ENCODE measurements around the gene TCAP.
"Not testable (repeated sequence)": the region's sequence is repeated elsewhere in the genome, so short reads cannot be mapped to it uniquely, and the experiment has no call there.

TCAP gene

GRCh38 chr17:39706921-39707337 is 41.8 kb downstream of the TCAP start:
- DNase-seq, result no peak

GRCh38 chr17:39709319-39709997 is 44.3 kb downstream of the TCAP start:
- DNase-seq, result no peak

GRCh38 chr17:39709998-39710964 is 45.1 kb downstream of the TCAP start:
- DNase-seq, result no peak

- DNase-seq, result not testable (repeated sequence)
Measured at GRCh38 chr17:39711071-39711470, 45.9 kb downstream of the TCAP start.

- no peak for DNase-seq
Measured at GRCh38 chr17:39711851-39712250, 46.7 kb downstream of the TCAP start.

- no peak for DNase-seq
Measured at GRCh38 chr17:39714234-39714633, 49.1 kb downstream of the TCAP start.

- no peak for DNase-seq
Measured at GRCh38 chr17:39715375-39716072, 50.4 kb downstream of the TCAP start.

Data from NCI-H226 (cell line).